Ovary (tissue), 9 donors: ENCODE data around the gene ZBTB8A. TPM values are rescaled to one million over a fixed set of nuclear protein-coding genes. Genes with fewer than 3 reads are reported as not detected.
"Not testable (repeated sequence)": the region's sequence is repeated elsewhere in the genome, so short reads cannot be mapped to it uniquely, and the experiment has no call there.

Source experiments
- DNase-seq, 5 donors: peaks; one replicate each; pipeline ENCODE4 v3.0.0-alpha.2; 2019 to 2020
- H3K27ac ChIP-seq, 2 donors: fragments of 200-600 bp; one replicate each; pipeline versions ENCODE4 v1.5.1 to v1.8.0; 2019 to 2022
- H3K27me3 ChIP-seq: fragments of 200-600 bp; one replicate; pipeline ENCODE4 v1.8.0; 2022
- H3K36me3 ChIP-seq: fragments of 200-600 bp; sonication (generic); one replicate; pipeline ENCODE4 v1.5.1; 2019
- H3K4me1 ChIP-seq: one replicate; pipeline ENCODE4 v1.8.1; 2013; ENCODE audit warnings: mild to moderate bottlenecking, moderate library complexity; ENCODE audit not compliant: insufficient read depth
- H3K4me3 ChIP-seq: fragments of 200-600 bp; sonication (generic); one replicate; pipeline ENCODE4 v1.5.1; 2017
- H3K9me3 ChIP-seq, 2 donors: fragments of 200-600 bp in 1 of 2; sonication (generic) in 1 of 2; one replicate each; pipeline versions ENCODE4 v1.5.1 to v1.8.1; 2013 to 2019; ENCODE audit warnings: mild to moderate bottlenecking in 1 of 2, moderate library complexity in 1 of 2
- EP300 ChIP-seq: sonication (generic); formaldehyde crosslinking; IDR thresholded peaks from one replicate; pipeline ENCODE4 v1.6.1; 2017; ENCODE audit warnings: antibody characterized with exemption
- POLR2A ChIP-seq: fragments of 450-650 bp; IDR thresholded peaks from one replicate; pipeline ENCODE4 v1.6.1; 2017; ENCODE audit warnings: antibody characterized with exemption, mild to moderate bottlenecking, moderate library complexity
- WGBS, 3 donors: extraction: QIAGEN DNeasy Blood & Tissue Kit in 1 of 3; methylation state at CpG; one replicate each; pipeline versions ENCODE4 v1.1.5 to v1.1.7; 2013 to 2017; 5-methylcytosine and 5-hydroxymethylcytosine counted together
- intact Hi-C, 4 donors: fragments of 100-400 bp; cut with DNase I; formaldehyde crosslinking; loops; one replicate each; pipeline versions ENCODE4 v1.11.0 to v1.15.1; 2022 to 2023
- polyA plus RNA-seq, 2 donors: library from polyadenylated mRNA; stranded (reverse); fragments of 200-250 nt in 1 of 2; fragments of 350-450 nt in 1 of 2; fragmentation: Illumina TruSeq in 1 of 2; extraction: RNeasy Lipid Tissue Mini Kit (QIAGEN cat#74804) in 1 of 2; gene quantifications; one replicate each; pipeline ENCODE4 v1.2.3, GENCODE V29; 2013 to 2014
- total RNA-seq, 7 donors: library from RNA; depleted of rRNA in 2 of 7; stranded (reverse); fragments of >200 nt in 2 of 7; fragmentation: NEBNext Ultra II Directional in 3 of 7; extraction: Animal tissue kit (Norgen Biotek cat#: 25700) in 3 of 7; gene quantifications; one replicate each; pipeline versions ENCODE4 v1.1.0 to v1.2.4, GENCODE V29; 2016 to 2023
- TF ChIP-seq, protein P1 (sequence below), 3 donors: fragments of 450-650 bp in 2 of 3; fragments of 200-600 bp in 1 of 3; IDR thresholded peaks; one replicate each; pipeline versions ENCODE4 v1.5.1 to v1.8.0; 2016 to 2022; ENCODE audit warnings: antibody characterized with exemption in 3 of 3, mild to moderate bottlenecking in 1 of 3
- donor health status: DM: no; HTN: no; CAD: no; lungs with moderate emphysema.
- donor health status: DM: no; HTN: no; CAD: no.
- donor health status: Bipolar disorder and iron deficiency.
- donor health status: DM: yes; HTN: yes; CAD: no.
- donor health status: DM: no; HTN: no; CAD: no.
- donor health status: DM: yes; HTN: yes; CAD: no.

ZBTB8A gene
- total and polyA plus RNA-seq, 9 donors = 4.5 to 13.9 (median 10.3) TPM

DNA sequence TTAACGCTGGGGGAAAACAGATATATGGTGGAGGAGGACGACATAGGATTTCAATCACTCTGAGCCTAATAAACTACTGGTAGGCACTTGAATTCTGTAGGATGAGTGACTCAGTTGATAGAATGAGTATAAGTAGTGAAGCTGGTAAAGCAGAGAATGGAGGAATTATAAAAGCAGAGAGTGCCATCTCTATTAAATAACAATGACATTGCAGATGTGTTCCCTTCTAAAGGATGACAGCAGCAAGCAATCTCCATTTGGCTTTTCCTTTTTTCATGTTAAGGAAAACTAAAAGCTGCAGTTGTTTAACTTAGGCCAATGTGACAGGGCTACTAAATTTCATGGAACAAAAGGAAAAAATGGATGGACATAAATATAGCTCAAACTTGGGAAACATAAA lies 93.6 kb downstream of the ZBTB8A start:
- no peak for DNase-seq
- H3K4me1 ChIP-seq = no peaks in the 10 kb centered on the region
- TF ChIP-seq POLR2A = no peak
- TF ChIP-seq, protein P1, sequence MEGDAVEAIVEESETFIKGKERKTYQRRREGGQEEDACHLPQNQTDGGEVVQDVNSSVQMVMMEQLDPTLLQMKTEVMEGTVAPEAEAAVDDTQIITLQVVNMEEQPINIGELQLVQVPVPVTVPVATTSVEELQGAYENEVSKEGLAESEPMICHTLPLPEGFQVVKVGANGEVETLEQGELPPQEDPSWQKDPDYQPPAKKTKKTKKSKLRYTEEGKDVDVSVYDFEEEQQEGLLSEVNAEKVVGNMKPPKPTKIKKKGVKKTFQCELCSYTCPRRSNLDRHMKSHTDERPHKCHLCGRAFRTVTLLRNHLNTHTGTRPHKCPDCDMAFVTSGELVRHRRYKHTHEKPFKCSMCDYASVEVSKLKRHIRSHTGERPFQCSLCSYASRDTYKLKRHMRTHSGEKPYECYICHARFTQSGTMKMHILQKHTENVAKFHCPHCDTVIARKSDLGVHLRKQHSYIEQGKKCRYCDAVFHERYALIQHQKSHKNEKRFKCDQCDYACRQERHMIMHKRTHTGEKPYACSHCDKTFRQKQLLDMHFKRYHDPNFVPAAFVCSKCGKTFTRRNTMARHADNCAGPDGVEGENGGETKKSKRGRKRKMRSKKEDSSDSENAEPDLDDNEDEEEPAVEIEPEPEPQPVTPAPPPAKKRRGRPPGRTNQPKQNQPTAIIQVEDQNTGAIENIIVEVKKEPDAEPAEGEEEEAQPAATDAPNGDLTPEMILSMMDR (IDR thresholded peaks at IDR 0.05) = no peak
- no peak for TF ChIP-seq EP300
- no peaks in the 10 kb centered on the region for H3K36me3 ChIP-seq
- H3K27ac ChIP-seq = no peak overlapping the region
- H3K4me3 ChIP-seq = no peak overlapping the region
- no peaks in the 10 kb centered on the region for H3K27me3 ChIP-seq
- intact Hi-C loops = no loop called here
- no peaks in the 10 kb centered on the region for H3K9me3 ChIP-seq
- WGBS, 3 donors = 69 to 82% (median 72%) methylated on average over 2 of the region's 2 CpGs

DNA sequence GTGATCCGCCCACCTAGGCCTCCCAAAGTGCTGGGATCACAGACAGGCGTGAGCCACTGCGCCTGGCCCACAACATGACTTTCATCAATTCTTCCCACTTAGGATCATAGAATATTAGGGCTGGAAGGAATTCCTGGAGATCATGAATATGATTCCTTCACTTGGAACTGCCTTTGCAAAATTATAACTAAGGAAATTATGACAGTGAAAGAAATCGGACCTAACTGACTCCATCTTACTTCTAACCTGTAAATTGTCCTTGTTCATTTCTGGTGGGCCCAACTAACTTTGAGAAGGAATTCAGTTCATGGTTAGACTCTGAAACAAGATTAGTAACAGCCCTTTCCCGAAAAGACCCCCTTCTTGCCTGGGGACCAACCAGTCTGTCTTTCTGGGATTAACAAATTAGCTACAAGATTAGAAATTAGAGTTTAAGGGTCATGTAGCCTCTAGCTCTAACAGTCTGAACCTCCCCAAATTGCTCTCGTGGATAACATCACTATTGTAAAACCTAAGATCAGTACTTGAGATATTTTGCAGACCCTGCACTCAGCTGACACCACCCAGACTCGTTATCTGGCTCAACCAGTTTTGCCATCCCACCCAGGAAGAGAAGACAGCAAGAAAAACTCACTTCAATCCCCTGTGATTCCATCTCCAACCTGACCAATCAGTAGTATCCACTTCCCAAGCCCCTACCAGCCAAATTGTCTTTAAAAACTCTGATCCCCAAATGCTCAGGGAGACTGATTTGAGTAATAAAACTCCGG lies 96.5 kb downstream of the ZBTB8A start:
- TF ChIP-seq EP300 = no peak
- TF ChIP-seq POLR2A = no peak
- TF ChIP-seq, protein P1 (IDR thresholded peaks at IDR 0.05) = no peak
- intact Hi-C loops = no loop called here

DNA sequence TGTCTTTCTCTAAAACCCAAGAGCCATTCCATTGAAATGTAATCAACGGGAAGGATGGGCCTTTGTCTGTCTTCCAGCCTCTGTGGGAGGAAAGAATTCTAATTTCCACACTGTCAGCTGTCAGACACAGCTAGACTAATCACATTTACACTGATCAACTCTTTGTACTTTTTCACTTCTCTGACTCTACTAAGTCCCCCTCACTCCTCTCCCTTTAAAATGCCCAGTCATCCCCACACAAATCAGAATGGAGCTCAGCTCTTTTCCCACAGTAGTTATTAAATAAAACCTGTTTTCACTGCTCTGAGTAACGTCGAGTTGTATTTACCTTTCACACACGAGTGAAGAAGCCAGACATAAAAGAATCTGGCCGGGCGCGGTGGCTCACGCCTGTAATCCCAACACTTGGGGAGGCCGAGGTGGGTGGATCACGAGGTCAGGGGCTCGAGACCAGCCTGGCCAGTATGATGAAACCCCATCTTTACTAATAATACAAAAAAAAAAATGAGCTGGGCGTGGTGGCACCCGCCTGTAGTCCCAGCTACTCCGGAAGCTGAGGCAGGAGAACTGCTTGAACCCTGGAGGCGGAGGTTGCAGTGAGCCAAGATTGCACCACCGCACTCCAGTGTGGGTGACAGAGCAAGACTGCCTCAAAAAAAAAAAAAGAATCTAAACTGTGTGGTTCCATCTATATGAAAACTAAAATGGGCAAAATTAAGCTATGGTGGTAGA lies 97.9 kb downstream of the ZBTB8A start:
- intact Hi-C loops = no loop called here
- WGBS, 3 donors = 88 to 93% (median 89%) methylated on average over 16 of the region's 16 CpGs
- H3K9me3 ChIP-seq = no peaks in the 10 kb centered on the region
- no peak for TF ChIP-seq POLR2A
- TF ChIP-seq, protein P1 (IDR thresholded peaks at IDR 0.05) = no peak
- no peak for TF ChIP-seq EP300
- no peak overlapping the region for H3K4me3 ChIP-seq
- H3K4me1 ChIP-seq = no peaks in the 10 kb centered on the region
- no peak for DNase-seq
- H3K27me3 ChIP-seq = no peaks in the 10 kb centered on the region
- H3K27ac ChIP-seq = no peak overlapping the region
- no peaks in the 10 kb centered on the region for H3K36me3 ChIP-seq

More for the DNA sequence above, 96.5 kb downstream of the ZBTB8A start:
- Histone ChIP-seq H3K27me3 (no peaks in the 10 kb centered on the region), H3K27ac (no peak overlapping the region), H3K36me3 (no peaks in the 10 kb centered on the region), H3K4me1 (no peaks in the 10 kb centered on the region), H3K4me3 (no peak overlapping the region), H3K9me3 (no peaks in the 10 kb centered on the region)
- no peak for DNase-seq
- 95 to 99% (median 97%) methylated on average over 8 of the region's 8 CpGs for WGBS, 3 donors

DNA sequence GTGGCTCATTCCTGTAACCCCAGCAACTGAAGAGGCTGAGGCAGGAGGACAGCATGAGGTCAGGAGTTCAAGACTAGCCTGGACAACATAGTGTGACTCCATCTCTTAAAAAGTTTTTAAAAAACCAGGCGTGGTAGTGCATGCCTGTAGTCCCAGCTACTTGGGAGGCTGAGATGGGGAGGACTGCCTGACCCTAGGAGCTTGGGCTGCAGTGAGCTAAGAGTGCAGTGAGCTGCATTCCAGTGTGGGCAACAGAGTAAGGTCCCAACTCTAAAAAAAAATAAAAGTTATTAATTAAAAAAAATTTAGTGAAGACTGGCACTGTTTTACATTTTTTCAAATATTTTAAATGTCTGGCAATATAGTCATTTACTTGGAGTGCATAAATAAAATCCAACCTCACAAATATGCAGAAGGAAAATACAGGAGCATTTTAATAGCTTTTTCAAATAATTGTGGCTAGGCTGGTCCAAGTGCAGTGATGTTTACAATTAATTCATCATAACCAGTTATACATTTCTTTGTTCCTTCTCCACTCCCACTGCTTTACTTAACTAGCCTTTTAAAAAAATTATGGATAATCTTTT lies 100.4 kb downstream of the ZBTB8A start:
- intact Hi-C loops = no loop called here
- Histone ChIP-seq H3K4me1 (no peaks in the 10 kb centered on the region), H3K4me3 (no peak overlapping the region), H3K27ac (no peak overlapping the region), H3K36me3 (no peaks in the 10 kb centered on the region), H3K9me3 (no peaks in the 10 kb centered on the region), H3K27me3 (no peaks in the 10 kb centered on the region)
- WGBS, 3 donors = 58 to 75% (median 70%) methylated on average over 1 of the region's 1 CpG
- TF ChIP-seq EP300 = no peak
- TF ChIP-seq, protein P1 (IDR thresholded peaks at IDR 0.05) = no peak
- TF ChIP-seq POLR2A = no peak
- no peak for DNase-seq

DNA sequence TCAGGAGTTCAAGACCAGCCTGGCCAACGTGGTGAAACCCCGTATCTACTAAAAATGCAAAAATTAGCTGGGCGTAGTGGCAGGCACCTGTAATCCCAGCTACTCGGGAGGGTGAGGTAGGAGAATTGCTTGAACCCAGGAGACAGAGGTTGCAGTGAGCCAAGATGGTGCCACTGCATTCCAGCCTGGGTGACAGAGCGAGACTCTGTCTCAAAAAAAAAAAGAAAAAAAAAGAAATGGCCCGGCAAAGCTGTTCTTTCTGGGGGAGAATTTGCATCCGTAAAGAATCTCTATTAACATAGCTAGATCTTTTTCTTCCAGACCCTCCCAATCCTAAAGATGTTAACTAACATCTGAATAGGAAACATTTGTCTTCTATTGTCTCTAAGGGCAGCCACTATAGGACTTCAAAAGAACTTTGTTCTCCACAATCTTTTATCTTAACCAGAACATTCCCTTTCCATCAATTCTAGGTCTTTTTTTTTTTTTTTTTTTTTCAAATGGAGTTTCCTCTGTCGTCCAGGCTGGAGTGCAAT lies 103.1 kb downstream of the ZBTB8A start:
- intact Hi-C loops, H3K27me3 ChIP-seq, H3K9me3 ChIP-seq, H3K27ac ChIP-seq, H3K4me1 ChIP-seq, H3K4me3 ChIP-seq, H3K36me3 ChIP-seq, DNase-seq: not testable (repeated sequence)
- 73 to 78% (median 75%) methylated on average over 8 of the region's 8 CpGs for WGBS, 3 donors
